ENCODE measurements around the gene MRAS. TPM values are rescaled to one million over a fixed set of nuclear protein-coding genes. Genes with fewer than 3 reads are reported as not detected.

Gene MRAS
- polyA plus RNA-seq, 1 donor from 2014 or later = 52.8 TPM

- H3K9me2 ChIP-seq (ENCODE audit: insufficient read depth, low read length) = no peaks in the 10 kb centered on the region
- no peaks in the 10 kb centered on the region for H3K27me3 ChIP-seq (ENCODE audit: insufficient read depth, low read depth, low read length)
- no peak overlapping the region for H3K4me2 ChIP-seq (ENCODE audit: low read length)
- H3K79me2 ChIP-seq (replicated peaks; ENCODE audit: insufficient read depth, low read length) = no peaks in the 10 kb centered on the region
- TF ChIP-seq POLR2AphosphoS5 (IDR thresholded peaks at IDR 0.05) (no peak), CTCF (IDR thresholded peaks at IDR 0.05; ENCODE audit: poor library complexity, severe bottlenecking) (no peak), TAF1 (IDR thresholded peaks at IDR 0.05; ENCODE audit: low read depth) (no peak), REST (IDR thresholded peaks at IDR 0.05; ENCODE audit: borderline replicate concordance) (no peak), RAD21 (conservative IDR thresholded peaks at IDR 0.05) (no peak), EP300 (conservative IDR thresholded peaks at IDR 0.05; ENCODE audit: poor library complexity, severe bottlenecking) (no peak), EZH2 (IDR thresholded peaks at IDR 0.05; ENCODE audit: borderline replicate concordance, insufficient read depth, low read length, poor library complexity, severe bottlenecking) (no peak), MXI1 (conservative IDR thresholded peaks at IDR 0.05; ENCODE audit: poor library complexity, severe bottlenecking) (no peak), SMC3 (conservative IDR thresholded peaks at IDR 0.05; ENCODE audit: poor library complexity) (no peak)
- H3K4me3 ChIP-seq (ENCODE audit: low read length) = no peak overlapping the region
- H3K9me3 ChIP-seq (ENCODE audit: low read length) = no peaks in the 10 kb centered on the region
- H2AFZ ChIP-seq (ENCODE audit: low read depth, low read length) = no peak overlapping the region
- no peak overlapping the region for H3K27ac ChIP-seq (ENCODE audit: low read length)
- H4K20me1 ChIP-seq (ENCODE audit: insufficient read depth) = no peaks in the 10 kb centered on the region
- no peaks in the 10 kb centered on the region for H3F3A ChIP-seq (ENCODE audit: insufficient read depth, low read length, poor library complexity, severe bottlenecking)
- H3K36me3 ChIP-seq (ENCODE audit: insufficient read depth, low read length) = no peaks in the 10 kb centered on the region
- no peak overlapping the region for H3K9ac ChIP-seq (ENCODE audit: low read length)
Observed at GRCh38 chr3:138449490-138449889, 101.1 kb downstream of the MRAS start.

GRCh38 chr3:138450181-138450580 is 101.8 kb downstream of the MRAS start:
- no peak overlapping the region for H2AFZ ChIP-seq (ENCODE audit: low read depth, low read length)
- no peak overlapping the region for H3K9ac ChIP-seq (ENCODE audit: low read length)
- no peaks in the 10 kb centered on the region for H3K79me2 ChIP-seq (replicated peaks; ENCODE audit: insufficient read depth, low read length)
- no peak overlapping the region for H3K4me2 ChIP-seq (ENCODE audit: low read length)
- no peaks in the 10 kb centered on the region for H3K9me2 ChIP-seq (ENCODE audit: insufficient read depth, low read length)
- no peaks in the 10 kb centered on the region for H3K9me3 ChIP-seq (ENCODE audit: low read length)
- no peaks in the 10 kb centered on the region for H4K20me1 ChIP-seq (ENCODE audit: insufficient read depth)
- H3K4me3 ChIP-seq (ENCODE audit: low read length) = no peak overlapping the region
- TF ChIP-seq TAF1 (IDR thresholded peaks at IDR 0.05; ENCODE audit: low read depth) = no peak
- no peak for TF ChIP-seq POLR2AphosphoS5 (IDR thresholded peaks at IDR 0.05)
- no peak for TF ChIP-seq SMC3 (conservative IDR thresholded peaks at IDR 0.05; ENCODE audit: poor library complexity)
- TF ChIP-seq RAD21 (conservative IDR thresholded peaks at IDR 0.05) = no peak
- TF ChIP-seq REST (IDR thresholded peaks at IDR 0.05; ENCODE audit: borderline replicate concordance) = no peak
- TF ChIP-seq CTCF (IDR thresholded peaks at IDR 0.05; ENCODE audit: poor library complexity, severe bottlenecking) = no peak
- no peak for TF ChIP-seq MXI1 (conservative IDR thresholded peaks at IDR 0.05; ENCODE audit: poor library complexity, severe bottlenecking)
- TF ChIP-seq EZH2 (IDR thresholded peaks at IDR 0.05; ENCODE audit: borderline replicate concordance, insufficient read depth, low read length, poor library complexity, severe bottlenecking) = no peak
- no peak for TF ChIP-seq EP300 (conservative IDR thresholded peaks at IDR 0.05; ENCODE audit: poor library complexity, severe bottlenecking)
- H3K27me3 ChIP-seq (ENCODE audit: insufficient read depth, low read depth, low read length) = no peaks in the 10 kb centered on the region
- H3F3A ChIP-seq (ENCODE audit: insufficient read depth, low read length, poor library complexity, severe bottlenecking) = no peaks in the 10 kb centered on the region
- no peak overlapping the region for H3K27ac ChIP-seq (ENCODE audit: low read length)
- H3K36me3 ChIP-seq (ENCODE audit: insufficient read depth, low read length) = no peaks in the 10 kb centered on the region
